Endothelial cell of umbilical vein (primary cell): ENCODE data around the gene DAO. TPM values are rescaled to one million over a fixed set of nuclear protein-coding genes. Genes with fewer than 3 reads are reported as not detected.

ENCODE experiments used
- BruUV-seq: library from RNA; stranded (reverse); fragments of 400-500 nt; replicated peaks from 2 replicates; lab custom pipeline; 2021; lab: Mats Ljungman, UMichigan
- CTCF ChIA-PET: fragments of 300-600, 350-600 bp; sonication (Branson Sonifier 250); formaldehyde crosslinking; loops from one replicate; lab custom pipeline; 2021; ENCODE audit warnings: antibody characterized with exemption, inconsistent platforms; lab: Charles Lee
- POLR2A ChIA-PET: fragments of 300-600, 350-600 bp; sonication (Branson Sonifier 250); formaldehyde crosslinking; loops from one replicate; lab custom pipeline; 2021; ENCODE audit warnings: antibody characterized with exemption, inconsistent platforms; lab: Charles Lee
- DNase-seq: peaks from one replicate; pipeline ENCODE4 v3.0.0-alpha.2; 2011; ENCODE audit warnings: low read depth, low spot score
- FAIRE-seq: peaks from 2 replicates; lab custom pipeline; 2011; peaks lifted over from hg19 to GRCh38; lab: Jason Lieb, UNC
- H2AFZ ChIP-seq: 2 replicates; pipeline ENCODE4 v1.6.0; 2012; ENCODE audit warnings: low read depth, low read length, control low read depth, inconsistent platforms
- H3K27ac ChIP-seq: 2 replicates; pipeline ENCODE4 v1.5.1; 2011; ENCODE audit warnings: low read depth, mild to moderate bottlenecking, control low read depth, low read length, moderate library complexity; ENCODE audit not compliant: insufficient read depth
- H3K27me3 ChIP-seq, 2 experiments: 2 replicates each; pipeline versions ENCODE4 v1.6.0 to v1.6.1; 2011; ENCODE audit warnings: low read length in 2 of 2, mixed read lengths in 1 of 2; ENCODE audit not compliant: control insufficient read depth in 2 of 2, insufficient read depth in 2 of 2
- H3K36me3 ChIP-seq, 2 experiments: 2 replicates in 1 of 2; 3 replicates in 1 of 2; pipeline ENCODE4 v1.5.1; 2011; ENCODE audit warnings: low read length in 2 of 2, mild to moderate bottlenecking in 1 of 2, moderate library complexity in 1 of 2; ENCODE audit not compliant: control insufficient read depth in 2 of 2, insufficient read depth in 2 of 2; ENCODE audit errors: extremely low read depth in 1 of 2
- H3K4me1 ChIP-seq: 3 replicates; pipeline ENCODE4 v1.5.1; 2011; ENCODE audit warnings: mild to moderate bottlenecking, low read length; ENCODE audit not compliant: control insufficient read depth, insufficient read depth; ENCODE audit errors: extremely low read depth
- H3K4me2 ChIP-seq: 2 replicates; pipeline ENCODE4 v1.6.1; 2011; ENCODE audit warnings: low read length, control low read depth, mixed read lengths; ENCODE audit not compliant: insufficient read depth
- H3K4me3 ChIP-seq, 3 experiments: fragments of 200-600 bp in 1 of 3; sonication (generic), shearing (Covaris generic) in 1 of 3; replicated peaks in 1 of 3; 2 replicates each; pipeline ENCODE4 v1.5.1; 2011 to 2016; ENCODE audit warnings: control low read depth in 3 of 3, low read length in 3 of 3, mild to moderate bottlenecking in 2 of 3, inconsistent platforms in 1 of 3, low read depth in 1 of 3, moderate library complexity in 1 of 3; ENCODE audit not compliant: insufficient read depth in 1 of 3
- H3K79me2 ChIP-seq: 2 replicates; pipeline ENCODE4 v1.6.0; 2012; ENCODE audit warnings: low read length, inconsistent platforms; ENCODE audit not compliant: control insufficient read depth, insufficient read depth
- H3K9ac ChIP-seq: replicated peaks from 2 replicates; pipeline ENCODE3; 2011; ENCODE audit warnings: low read length, control low read depth; ENCODE audit not compliant: insufficient read depth; ENCODE audit errors: extremely low read depth
- H3K9me1 ChIP-seq: replicated peaks from 3 replicates; pipeline ENCODE4 v1.6.0; 2011; ENCODE audit warnings: mild to moderate bottlenecking, low read length; ENCODE audit not compliant: control insufficient read depth, insufficient read depth; ENCODE audit errors: extremely low read depth
- H3K9me3 ChIP-seq: replicated peaks from 2 replicates; pipeline ENCODE4 v1.5.1; 2012; ENCODE audit warnings: low read length, inconsistent platforms; ENCODE audit not compliant: control insufficient read depth, insufficient read depth
- H4K20me1 ChIP-seq: replicated peaks from 2 replicates; pipeline ENCODE3; 2011; ENCODE audit warnings: mild to moderate bottlenecking, low read length; ENCODE audit not compliant: control insufficient read depth, insufficient read depth; ENCODE audit errors: extremely low read depth
- EZH2 ChIP-seq: IDR thresholded peaks from 2 replicates; pipeline ENCODE4 v1.6.1; 2012; ENCODE audit warnings: borderline replicate concordance, low read depth, mild to moderate bottlenecking, moderate library complexity, low read length, inconsistent platforms; ENCODE audit not compliant: severe bottlenecking
- FOS ChIP-seq: IDR thresholded peaks from 2 replicates; pipeline ENCODE4 v1.6.1; 2011; ENCODE audit warnings: mild to moderate bottlenecking, low read length, moderate library complexity, borderline replicate concordance; ENCODE audit not compliant: insufficient read depth
- GATA2 ChIP-seq: IDR thresholded peaks from 2 replicates; pipeline ENCODE4 v1.7.0; 2011; ENCODE audit warnings: low read depth, mild to moderate bottlenecking, moderate library complexity, mixed read lengths, low read length; ENCODE audit not compliant: insufficient read length, insufficient read depth
- JUN ChIP-seq: IDR thresholded peaks from 2 replicates; pipeline ENCODE4 v1.6.1; 2011; ENCODE audit warnings: borderline replicate concordance, low read depth; ENCODE audit not compliant: insufficient read length, insufficient read depth
- MYC ChIP-seq: IDR thresholded peaks from one replicate; pipeline ENCODE4 v1.6.1; 2011; ENCODE audit warnings: mild to moderate bottlenecking, low read depth, low read length
- POLR2A ChIP-seq: IDR thresholded peaks from 2 replicates; pipeline ENCODE4 v1.6.1; 2012; ENCODE audit warnings: low read depth, mild to moderate bottlenecking, control low read depth, low read length
- POLR2AphosphoS5 ChIP-seq: IDR thresholded peaks from 2 replicates; pipeline ENCODE4 v1.6.1; 2012; ENCODE audit warnings: low read depth, mild to moderate bottlenecking, control low read depth, low read length, moderate library complexity; ENCODE audit not compliant: insufficient read depth
- dilution Hi-C: fragments of 300-500 bp; cut with MboI; formaldehyde crosslinking; loops from one replicate; pipeline ENCODE4 v1.15.0; 2019; ENCODE audit warnings: low sequenced_read_pairs; ENCODE audit not compliant: extremely low pct_ligation_motif_present
- intact Hi-C: fragments of 100-400 bp; cut with micrococcal nuclease; formaldehyde crosslinking; loops from one replicate; pipeline ENCODE4 v1.10.0; 2022
- polyA plus RNA-seq, 4 experiments: library from polyadenylated mRNA; depleted of rRNA in 3 of 4; stranded (reverse) in 3 of 4; unstranded in 1 of 4; fragments of >200 nt; gene quantifications; 2 replicates each; pipeline versions ENCODE4 v1.2.1 to v1.2.3, GENCODE V29; 2011 to 2012; ENCODE audit warnings: missing spikeins in 1 of 4
- total RNA-seq: library from RNA; stranded (reverse); gene quantifications from 2 replicates; pipeline ENCODE4 v1.2.3, GENCODE V29; 2021
- TF ChIP-seq, protein P1 (sequence below): IDR thresholded peaks from 2 replicates; pipeline ENCODE4 v1.6.1; 2011; ENCODE audit not compliant: insufficient read depth, insufficient read length
- TF ChIP-seq, protein P2 (sequence below), 2 donors: IDR thresholded peaks; 1 replicate in 1 of 2; 2 replicates in 1 of 2; pipeline ENCODE4 v1.5.1; 2011; ENCODE audit warnings: low read length in 2 of 2, mild to moderate bottlenecking in 2 of 2, moderate library complexity in 2 of 2, control low read depth in 1 of 2, inconsistent platforms in 1 of 2, low read depth in 1 of 2; ENCODE audit not compliant: insufficient read depth in 1 of 2; ENCODE audit errors: extremely low read depth in 1 of 2

DAO gene
- total and polyA plus RNA-seq, 2 donors (not counting 3 experiments of a cell fraction or from before 2014, with no cell fraction given) = not detected

DNA sequence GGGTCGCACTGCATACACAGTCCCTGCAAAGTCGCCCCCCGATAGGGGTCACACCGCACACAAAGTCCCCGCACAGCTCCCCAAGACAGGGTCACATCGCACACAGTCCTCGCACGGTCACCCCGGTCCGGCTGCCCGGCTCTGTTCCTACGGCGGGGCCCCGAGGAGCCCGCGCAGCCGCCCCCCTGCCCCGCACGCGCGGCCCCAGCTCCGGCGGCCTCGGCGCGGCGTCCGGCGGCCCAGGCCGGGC, 22.8 kb upstream of the DAO start:
- Histone ChIP-seq H4K20me1 (no peaks in the 10 kb centered on the region), H3K9ac (peak overlapping the region; percentile 75), H3K27ac (peak overlapping the region; percentile 98), H3K36me3 (no peaks in the 10 kb centered on the region), H2AFZ (no peak overlapping the region), H3K79me2 (peaks cover 22% of the 10 kb centered on the region), H3K9me3 (no peaks in the 10 kb centered on the region), H3K9me1 (no peaks in the 10 kb centered on the region), H3K4me1 (peaks cover 43% of the 10 kb centered on the region), H3K4me2 (peak overlapping the region; percentile 38), H3K27me3 (no peaks in the 10 kb centered on the region), H3K4me3 (peak overlapping the region; percentile 0 to 74 (median 60))
- dilution Hi-C loops = no loop called here
- FAIRE-seq (no peak), DNase-seq (no peak)
- CTCF ChIA-PET = interaction anchor here (0.6 to 2.6 kb wide), 7 partner anchors 27 to 193 kb away, joined by 4 to 14 read pairs (median 4); no protein-coding TSS in a partner anchor
- intact Hi-C loops = no loop called here
- TF ChIP-seq, protein P1, sequence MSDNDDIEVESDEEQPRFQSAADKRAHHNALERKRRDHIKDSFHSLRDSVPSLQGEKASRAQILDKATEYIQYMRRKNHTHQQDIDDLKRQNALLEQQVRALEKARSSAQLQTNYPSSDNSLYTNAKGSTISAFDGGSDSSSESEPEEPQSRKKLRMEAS = no peak
- TF ChIP-seq, protein P2, sequence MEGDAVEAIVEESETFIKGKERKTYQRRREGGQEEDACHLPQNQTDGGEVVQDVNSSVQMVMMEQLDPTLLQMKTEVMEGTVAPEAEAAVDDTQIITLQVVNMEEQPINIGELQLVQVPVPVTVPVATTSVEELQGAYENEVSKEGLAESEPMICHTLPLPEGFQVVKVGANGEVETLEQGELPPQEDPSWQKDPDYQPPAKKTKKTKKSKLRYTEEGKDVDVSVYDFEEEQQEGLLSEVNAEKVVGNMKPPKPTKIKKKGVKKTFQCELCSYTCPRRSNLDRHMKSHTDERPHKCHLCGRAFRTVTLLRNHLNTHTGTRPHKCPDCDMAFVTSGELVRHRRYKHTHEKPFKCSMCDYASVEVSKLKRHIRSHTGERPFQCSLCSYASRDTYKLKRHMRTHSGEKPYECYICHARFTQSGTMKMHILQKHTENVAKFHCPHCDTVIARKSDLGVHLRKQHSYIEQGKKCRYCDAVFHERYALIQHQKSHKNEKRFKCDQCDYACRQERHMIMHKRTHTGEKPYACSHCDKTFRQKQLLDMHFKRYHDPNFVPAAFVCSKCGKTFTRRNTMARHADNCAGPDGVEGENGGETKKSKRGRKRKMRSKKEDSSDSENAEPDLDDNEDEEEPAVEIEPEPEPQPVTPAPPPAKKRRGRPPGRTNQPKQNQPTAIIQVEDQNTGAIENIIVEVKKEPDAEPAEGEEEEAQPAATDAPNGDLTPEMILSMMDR (IDR thresholded peaks at IDR 0.05; ENCODE audit: extremely low read depth in 1 of 2, insufficient read depth in 1 of 2, low read depth in 1 of 2, low read length in 2 of 2) = no peak
- TF ChIP-seq JUN = no peak
- no peak for TF ChIP-seq MYC
- no peak for TF ChIP-seq POLR2AphosphoS5
- no peak for TF ChIP-seq EZH2
- no peak for TF ChIP-seq FOS
- no peak for TF ChIP-seq POLR2A
- TF ChIP-seq GATA2 = no peak
- no TSS peak for BruUV-seq
- POLR2A ChIA-PET = interaction anchor here (0.9 to 1.3 kb wide), 2 partner anchors 19 to 30 kb away, joined by 3 to 8 read pairs; no protein-coding TSS in a partner anchor
